Loucy (cell line): ENCODE data around the gene ZNF274.

Experiments
- CTCF ChIP-seq: fragments of 200-600 bp; sonication (generic); conservative IDR thresholded peaks from 2 replicates; pipeline ENCODE4 v1.5.1; 2014; ENCODE audit warnings: mild to moderate bottlenecking, antibody characterized with exemption, low read length
- EZH2phosphoT487 ChIP-seq: fragments of 200-600 bp; IDR thresholded peaks from 2 replicates; pipeline ENCODE4 v1.6.1; 2018; ENCODE audit warnings: antibody characterized with exemption, mild to moderate bottlenecking, moderate library complexity, borderline replicate concordance

- no peak for TF ChIP-seq CTCF
- TF ChIP-seq EZH2phosphoT487 = no peak
These were observed 80.0 kb downstream of the ZNF274 start for GRCh38 chr19:58262922-58263296.
